Fibroblast of mammary gland (primary cell): ENCODE measurements around the gene PSMB11.

ENCODE experiments used
- DNase-seq: peaks from one replicate; pipeline ENCODE4 v3.0.0-alpha.2; 2010; ENCODE audit warnings: low read depth
- H3K4me3 ChIP-seq: 2 replicates; pipeline ENCODE4 v1.5.1; 2011; ENCODE audit warnings: low read depth, mild to moderate bottlenecking, low read length, moderate library complexity; ENCODE audit not compliant: control insufficient read depth
- CTCF ChIP-seq: conservative IDR thresholded peaks from 2 replicates; pipeline ENCODE4 v1.5.1; 2011; ENCODE audit warnings: low read depth, low read length, inconsistent platforms; ENCODE audit not compliant: control insufficient read depth, insufficient read depth

The PSMB11 gene

GRCh38 chr14:23044840-23045239, 2.8 kb downstream of the PSMB11 start:
- no peak for DNase-seq
- no peak overlapping the region for H3K4me3 ChIP-seq
- TF ChIP-seq CTCF: no peak

- H3K4me3 ChIP-seq: no peak overlapping the region
- TF ChIP-seq CTCF: no peak
- DNase-seq: no peak
Observed at GRCh38 chr14:23045419-23046357, 3.7 kb downstream of the PSMB11 start.

- no peak overlapping the region for H3K4me3 ChIP-seq
- DNase-seq: no peak
- TF ChIP-seq CTCF: no peak
Observed at GRCh38 chr14:23047034-23047634, 5.1 kb downstream of the PSMB11 start.

- no peak for DNase-seq
- H3K4me3 ChIP-seq: no peak overlapping the region
- TF ChIP-seq CTCF: no peak
Observed at GRCh38 chr14:23047751-23048693, 6.0 kb downstream of the PSMB11 start.

GRCh38 chr14:23049011-23049410, 7.0 kb downstream of the PSMB11 start:
- TF ChIP-seq CTCF: no peak
- no peak for DNase-seq
- H3K4me3 ChIP-seq: no peak overlapping the region
